Stomach (tissue), 9 donors: ENCODE measurements around the gene ACTN3. TPM values are rescaled to one million over a fixed set of nuclear protein-coding genes. Genes with fewer than 3 reads are reported as not detected.

Experiments
- DNase-seq, 2 donors: peaks; one replicate each; pipeline versions ENCODE4 v3.0.0 to v3.0.0-alpha.2; 2013 to 2019
- H3K27ac ChIP-seq, 5 donors: fragments of 200-600 bp in 4 of 5; sonication (generic) in 4 of 5; one replicate each; pipeline ENCODE4 v1.5.1; 2013 to 2019; ENCODE audit warnings: mild to moderate bottlenecking in 1 of 5, moderate library complexity in 1 of 5
- H3K27me3 ChIP-seq, 3 donors: fragments of 200-600 bp; sonication (generic); one replicate each; pipeline ENCODE4 v1.5.1; 2017 to 2019; ENCODE audit warnings: mixed run types in 1 of 3
- H3K36me3 ChIP-seq, 4 donors: fragments of 200-600 bp; sonication (generic); 1 replicate in 3 of 4; 2 replicates in 1 of 4; pipeline ENCODE4 v1.5.1; 2016 to 2019
- H3K4me1 ChIP-seq, 4 donors: fragments of 200-600 bp; sonication (generic); one replicate each; pipeline ENCODE4 v1.5.1; 2016 to 2019
- H3K4me3 ChIP-seq, 4 donors: fragments of 200-600 bp; sonication (generic) in 3 of 4; one replicate each; pipeline ENCODE4 v1.5.1; 2016 to 2019; ENCODE audit warnings: mild to moderate bottlenecking in 1 of 4
- H3K9me3 ChIP-seq, 4 donors: fragments of 200-600 bp; sonication (generic); one replicate each; pipeline ENCODE4 v1.5.1; 2016 to 2019
- CTCF ChIP-seq, 7 experiments: fragments of 450-650 bp in 4 of 7; fragments of 200-600 bp in 3 of 7; sonication (generic) in 3 of 7; IDR thresholded peaks; one replicate each; pipeline ENCODE4 v1.5.1; 2016 to 2019; ENCODE audit warnings: antibody characterized with exemption in 7 of 7, control low read depth in 2 of 7, mild to moderate bottlenecking in 1 of 7
- EP300 ChIP-seq: sonication (generic); formaldehyde crosslinking; IDR thresholded peaks from one replicate; pipeline ENCODE4 v1.6.1; 2017; ENCODE audit warnings: antibody characterized with exemption
- POLR2A ChIP-seq, 4 donors: fragments of 450-650 bp; IDR thresholded peaks; one replicate each; pipeline ENCODE4 v1.6.1; 2016; ENCODE audit warnings: antibody characterized with exemption in 4 of 4, control low read depth in 2 of 4, mild to moderate bottlenecking in 1 of 4, moderate library complexity in 1 of 4
- POLR2AphosphoS5 ChIP-seq, 3 donors: sonication (generic); formaldehyde crosslinking; IDR thresholded peaks; one replicate each; pipeline ENCODE4 v1.6.1; 2016; ENCODE audit warnings: antibody characterized with exemption in 3 of 3
- WGBS, 5 donors: extraction: QIAGEN DNeasy Blood & Tissue Kit in 3 of 5; methylation state at CpG; one replicate each; pipeline versions ENCODE4 v1.1.5 to v1.1.7; 2013 to 2018; 5-methylcytosine and 5-hydroxymethylcytosine counted together
- intact Hi-C: fragments of 100-400 bp; cut with DNase I; formaldehyde crosslinking; loops from one replicate; pipeline ENCODE4 v1.15.1; 2023; ENCODE audit warnings: low total_unique reads
- polyA plus RNA-seq, 3 donors: library from polyadenylated mRNA; stranded (reverse); fragments of 200-250 nt; gene quantifications; one replicate each; pipeline ENCODE4 v1.2.3, GENCODE V29; 2013
- total RNA-seq, 5 donors: library from RNA; depleted of rRNA; stranded (reverse); fragments of >200 nt; gene quantifications; one replicate each; pipeline versions ENCODE4 v1.1.0 to v1.2.3, GENCODE V29; 2014 to 2016
- donor health status: healthy with polysubstance abuse.
- donor health status: Bipolar disorder and iron deficiency.
- donor health status: healthy.

Gene ACTN3
- total and polyA plus RNA-seq, 8 donors = 0.03 to 0.92 TPM; not detected in 6

DNA sequence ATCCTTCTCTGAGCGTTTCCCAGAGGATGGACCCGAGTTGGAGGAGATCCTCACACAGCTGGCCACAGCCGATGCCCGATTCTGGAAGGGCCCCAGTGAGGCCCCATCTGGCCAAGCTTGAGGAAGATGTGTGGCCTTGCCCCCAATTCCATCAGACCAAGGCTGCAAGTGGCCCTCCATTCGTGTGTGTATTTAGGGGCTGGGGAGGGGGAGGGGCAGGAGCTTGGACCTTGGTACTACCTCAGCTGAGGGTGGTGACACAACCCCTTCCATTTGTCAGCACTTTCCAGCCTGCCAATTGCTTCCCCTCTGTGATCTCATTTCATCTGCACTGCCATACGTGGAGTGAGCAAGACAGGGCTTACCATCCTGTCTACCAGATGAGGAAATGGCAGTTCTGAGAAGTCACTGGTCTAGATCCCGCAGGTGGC, 37.6 kb upstream of the ACTN3 start:
- TF ChIP-seq EP300 (no peak), POLR2A (IDR thresholded peaks at IDR 0.05) (no peak), POLR2AphosphoS5 (IDR thresholded peaks at IDR 0.05) (no peak), CTCF (IDR thresholded peaks at IDR 0.05) (no peak)
- DNase-seq = no peak
- Histone ChIP-seq H3K4me3 (no peak overlapping the region), H3K27me3 (no peaks in the 10 kb centered on the region), H3K27ac (peak overlapping the region in 1 of 5 donors; percentile 11), H3K9me3 (no peaks in the 10 kb centered on the region), H3K4me1 (peaks cover 8 to 31% (median 15%) of the 10 kb centered on the region in 4 donors), H3K36me3 (peaks cover 0 to 51% (median 45%) of the 10 kb centered on the region in 4 donors)
- 62 to 84% (median 74%) methylated on average over 6 to 7 of the region's 7 CpGs for WGBS, 5 donors
- intact Hi-C loops = no loop called here

- WGBS, 5 donors = 1 to 3% (median 2%) methylated on average over 17 to 31 of the region's 31 CpGs
- Histone ChIP-seq H3K27ac (peak within 1 kb of the TSS in 4 of 5 donors; percentile 45 to 74 (median 69)), H3K36me3 (peaks cover 0 to 51% (median 45%) of the 10 kb centered on the region in 4 donors), H3K4me1 (peaks cover 8 to 31% (median 15%) of the 10 kb centered on the region in 4 donors), H3K27me3 (no peaks in the 10 kb centered on the region), H3K9me3 (no peaks in the 10 kb centered on the region), H3K4me3 (peak within 1 kb of the TSS; percentile 76 to 99 (median 88))
- intact Hi-C loops = no loop called here
- TF ChIP-seq POLR2A (IDR thresholded peaks at IDR 0.05) (no peak), POLR2AphosphoS5 (IDR thresholded peaks at IDR 0.05) (peak in 2 of 3 donors; percentile 59 to 92), CTCF (IDR thresholded peaks at IDR 0.05) (peak in 1 of 7 experiments; percentile 25)
- peak; percentile 90 to 95 for DNase-seq
Measured at GRCh38 chr11:66510271-66510989, 36.3 kb upstream of the ACTN3 start, which contains the start of gene BBS1. BBS1 (plus strand) TSS chr11:66510635; CDS start chr11:66510660, 25 bp downstream.

- H3K27me3 ChIP-seq = no peaks in the 10 kb centered on the region
- H3K4me3 ChIP-seq = peak overlapping the region; percentile 76 to 99 (median 88)
- intact Hi-C loops = no loop called here
- H3K27ac ChIP-seq = peak overlapping the region in 3 of 5 donors; percentile 65 to 74 (median 73)
- H3K9me3 ChIP-seq = no peaks in the 10 kb centered on the region
- TF ChIP-seq CTCF (IDR thresholded peaks at IDR 0.05) (no peak), EP300 (no peak), POLR2AphosphoS5 (IDR thresholded peaks at IDR 0.05) (no peak), POLR2A (IDR thresholded peaks at IDR 0.05) (no peak)
- no peak for DNase-seq
- 1 to 8% (median 5%) methylated on average over 5 of the region's 5 CpGs for WGBS, 5 donors
- peaks cover 0 to 53% (median 48%) of the 10 kb centered on the region in 4 donors for H3K36me3 ChIP-seq
- peaks cover 8 to 31% (median 15%) of the 10 kb centered on the region in 4 donors for H3K4me1 ChIP-seq
Measured at GRCh38 chr11:66510990-66511339, 35.7 kb upstream of the ACTN3 start.

GRCh38 chr11:66523611-66524010, 23.1 kb upstream of the ACTN3 start:
- Histone ChIP-seq H3K4me3 (no peak overlapping the region), H3K27me3 (no peaks in the 10 kb centered on the region), H3K36me3 (peaks cover 28 to 90% (median 84%) of the 10 kb centered on the region in 4 donors), H3K9me3 (no peaks in the 10 kb centered on the region), H3K27ac (no peak overlapping the region), H3K4me1 (no peaks in the 10 kb centered on the region)
- intact Hi-C loops = no loop called here
- no peak for TF ChIP-seq POLR2AphosphoS5 (IDR thresholded peaks at IDR 0.05)
- no peak for TF ChIP-seq CTCF (IDR thresholded peaks at IDR 0.05)
- no peak for DNase-seq
- 92 to 97% (median 94%) methylated on average over 11 of the region's 11 CpGs for WGBS, 5 donors
